PC-9 (cell line): ENCODE results near the gene DNAJB7. TPM values are rescaled to one million over a fixed set of nuclear protein-coding genes. Genes with fewer than 3 reads are reported as not detected.
A peak's percentile ranks its signal among the peaks of the same experiment; 100 is the strongest.

ENCODE experiments used
- BruUV-seq: library from RNA; stranded (reverse); fragments of 400-500 nt; replicated peaks from 2 replicates; lab custom pipeline; 2021; lab: Mats Ljungman, UMichigan
- CTCF ChIA-PET: fragments of 300-600 bp; sonication (Branson Sonifier 250); formaldehyde crosslinking; loops from one replicate; lab custom pipeline; 2022; ENCODE audit warnings: antibody characterized with exemption; lab: Charles Lee
- POLR2A ChIA-PET: fragments of 300-600 bp; sonication (Branson Sonifier 250); formaldehyde crosslinking; loops from one replicate; lab custom pipeline; 2022; ENCODE audit warnings: antibody characterized with exemption; ENCODE audit not compliant: unreplicated experiment; lab: Charles Lee
- DNase-seq, 2 experiments: peaks; one replicate each; pipeline versions ENCODE4 v3.0.0 to v3.0.0-alpha.2; 2015 to 2022; ENCODE audit warnings: mixed read lengths in 1 of 2
- H2AFZ ChIP-seq: fragments of 200-600 bp; sonication (generic); 2 replicates; pipeline ENCODE4 v1.8.1; 2017; ENCODE audit warnings: antibody characterized with exemption
- H3F3A ChIP-seq: fragments of 200-600 bp; sonication (generic); 2 replicates; pipeline ENCODE4 v1.8.1; 2017; ENCODE audit warnings: antibody characterized with exemption, mild to moderate bottlenecking, low read depth; ENCODE audit not compliant: insufficient read depth
- H3K27ac ChIP-seq: fragments of 200-600 bp; sonication (generic); 2 replicates; pipeline ENCODE4 v1.6.1; 2016; ENCODE audit warnings: mixed run types
- H3K27me3 ChIP-seq: fragments of 200-600 bp; sonication (generic); 2 replicates; pipeline ENCODE4 v1.6.1; 2016; ENCODE audit warnings: low read depth, mixed run types; ENCODE audit not compliant: insufficient read depth
- H3K36me3 ChIP-seq: fragments of 200-600 bp; sonication (generic); 2 replicates; pipeline ENCODE4 v1.6.1; 2016; ENCODE audit warnings: low read depth, mixed run types
- H3K4me1 ChIP-seq: fragments of 200-600 bp; sonication (generic); replicated peaks from 2 replicates; pipeline ENCODE4 v1.6.1; 2016; ENCODE audit warnings: mixed run types; ENCODE audit not compliant: insufficient read depth
- H3K4me2 ChIP-seq: fragments of 200-600 bp; sonication (generic); 2 replicates; pipeline ENCODE4 v1.6.1; 2017; ENCODE audit warnings: mixed run types
- H3K4me3 ChIP-seq: fragments of 200-600 bp; sonication (generic); 2 replicates; pipeline ENCODE4 v1.6.1; 2016; ENCODE audit warnings: mixed run types
- H3K79me2 ChIP-seq: fragments of 200-600 bp; sonication (generic); 2 replicates; pipeline ENCODE4 v1.6.1; 2017; ENCODE audit warnings: low read depth, mixed run types
- H3K9me2 ChIP-seq: fragments of 200-600 bp; sonication (generic); 2 replicates; pipeline ENCODE4 v1.8.1; 2017; ENCODE audit warnings: mild to moderate bottlenecking; ENCODE audit not compliant: insufficient read depth
- H3K9me3 ChIP-seq: fragments of 200-600 bp; sonication (generic); 2 replicates; pipeline ENCODE4 v1.8.1; 2016; ENCODE audit warnings: low read depth; ENCODE audit not compliant: insufficient read depth
- H4K20me1 ChIP-seq: fragments of 200-600 bp; sonication (generic); 2 replicates; pipeline ENCODE4 v1.8.1; 2017; ENCODE audit not compliant: insufficient read depth
- EZH2 ChIP-seq: fragments of 200-600 bp; sonication (generic); IDR thresholded peaks from 2 replicates; pipeline ENCODE4 v1.8.0; 2017; ENCODE audit warnings: antibody characterized with exemption, low read depth
- intact Hi-C: fragments of 100-400 bp; cut with micrococcal nuclease; formaldehyde crosslinking; loops from one replicate; pipeline ENCODE4 v1.10.0; 2022; ENCODE audit not compliant: unreplicated experiment
- total RNA-seq: library from RNA; stranded (reverse); gene quantifications from 2 replicates; pipeline ENCODE4 v1.2.3, GENCODE V29; 2021
- TF ChIP-seq, protein P1 (sequence below): fragments of 200-600 bp; sonication (generic); conservative IDR thresholded peaks from 2 replicates; pipeline ENCODE4 v1.6.1; 2017; ENCODE audit warnings: mixed run types, antibody characterized with exemption, mild to moderate bottlenecking, moderate library complexity

The DNAJB7 gene
- total RNA-seq, 1 experiment from 2014 or later = not detected

DNA sequence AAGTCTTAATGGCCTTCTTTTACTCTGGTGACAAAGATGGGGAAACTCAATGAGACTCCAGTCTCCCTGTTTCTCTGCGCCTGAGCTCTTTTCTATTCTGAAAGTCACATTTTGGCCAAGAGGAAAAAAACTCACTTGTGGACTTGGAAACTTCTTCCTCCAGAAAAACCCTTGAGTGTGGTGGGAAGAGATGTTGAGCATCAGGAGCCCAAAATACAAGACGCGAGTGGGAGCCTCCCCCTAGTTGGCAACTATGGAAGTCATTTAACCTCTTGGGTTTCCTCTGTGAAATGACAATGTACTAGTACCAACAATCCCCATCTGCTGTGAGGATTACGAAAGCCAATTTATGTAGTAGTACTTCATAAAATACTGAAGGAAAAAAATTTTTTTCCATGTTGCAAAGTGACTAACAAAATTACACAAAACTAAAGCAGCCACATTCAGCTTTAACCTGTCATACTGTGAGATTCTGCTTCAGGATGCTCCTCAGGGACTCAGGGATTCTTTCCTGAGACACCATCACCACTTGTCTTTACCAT, 42.2 kb downstream of the DNAJB7 start:
- POLR2A ChIA-PET = interaction anchor here (0.7 kb wide), 1 partner anchor 10 kb away, joined by 5 read pairs; no protein-coding TSS in a partner anchor

DNA sequence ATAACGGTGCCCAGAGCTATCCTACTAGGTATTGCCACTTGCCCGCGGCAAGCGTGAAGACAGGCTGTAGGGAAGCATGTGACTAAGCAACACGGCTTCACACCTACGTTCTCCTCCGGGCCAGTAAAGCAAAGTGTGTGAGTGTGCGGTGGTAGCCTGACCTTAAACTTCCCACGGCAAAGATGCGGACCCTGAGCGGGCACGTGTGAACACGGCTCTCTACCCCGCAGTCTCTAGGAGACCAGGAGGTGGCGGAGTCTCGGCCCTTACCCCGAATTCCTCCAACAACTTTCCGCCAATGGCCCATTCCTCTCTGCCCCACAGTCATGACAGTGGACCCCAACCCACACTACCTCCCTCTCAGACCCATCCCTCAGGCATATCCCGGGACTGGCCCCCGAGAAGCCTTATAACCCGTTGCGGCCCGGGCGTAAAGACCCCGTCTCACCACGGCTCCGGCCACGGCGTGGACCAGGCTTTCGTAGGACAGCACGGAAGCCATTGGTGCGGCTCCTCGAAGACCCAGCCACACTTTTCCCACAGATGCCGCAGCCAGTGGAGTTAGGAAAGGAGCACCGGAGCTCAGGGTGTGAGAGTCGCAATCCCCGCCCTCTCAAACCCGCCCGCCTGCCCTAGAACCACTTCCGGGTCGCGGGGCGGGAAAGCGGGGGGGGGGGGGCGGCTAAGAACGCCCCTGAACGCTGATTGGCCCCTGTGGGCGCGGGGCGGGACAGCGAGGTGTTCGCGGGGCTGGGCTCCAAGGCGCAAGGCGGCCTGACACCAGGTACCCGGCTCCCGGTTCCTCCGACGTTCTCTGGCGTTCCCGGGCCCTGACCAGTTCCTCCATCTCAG, 42.9 kb downstream of the DNAJB7 start, which contains the start of gene SLC25A17:
TSS of gene SLC25A17 (minus strand) at position 600 of the 852 bp plus-strand sequence. CDS start at position 502, 98 bp downstream.
- ChIA-PET CTCF (interaction anchor here (0.6 kb wide), 1 partner anchor 84 kb away, joined by 5 read pairs; no protein-coding TSS in a partner anchor), POLR2A (interaction anchor here (0.6 to 0.7 kb wide), 2 partner anchors 9 to 10 kb away, joined by 5 to 7 read pairs; no protein-coding TSS in a partner anchor)
- H3K36me3 ChIP-seq = 0 out of 2 replicates have a peak, but pooled peaks cover 13% of the 10 kb centered on the region
- peaks cover 20% of the 10 kb centered on the region for H3K4me1 ChIP-seq
- no TSS peak for BruUV-seq
- peak; percentile 78 to 85 for DNase-seq
- intact Hi-C loops = loop anchor here (1.0 to 2.0 kb wide), 2 partner anchors 136 to 167 kb away; no protein-coding TSS in a partner anchor
- H4K20me1 ChIP-seq = 0 out of 2 replicates have a peak, but pooled peaks cover 5% of the 10 kb centered on the region
- H3K4me2 ChIP-seq = peak within 1 kb of the TSS; percentile 73
- peaks cover 36% of the 10 kb centered on the region for H3F3A ChIP-seq
- peak within 1 kb of the TSS; percentile 100 for H2AFZ ChIP-seq
- no peaks in the 10 kb centered on the region for H3K9me2 ChIP-seq
- peak within 1 kb of the TSS; percentile 98 for H3K4me3 ChIP-seq
- peaks cover 47% of the 10 kb centered on the region for H3K79me2 ChIP-seq
- H3K27ac ChIP-seq = peak within 1 kb of the TSS; percentile 45
- H3K27me3 ChIP-seq = no peaks in the 10 kb centered on the region
- no peaks in the 10 kb centered on the region for H3K9me3 ChIP-seq
- TF ChIP-seq EZH2 = no peak
- TF ChIP-seq, protein P1, sequence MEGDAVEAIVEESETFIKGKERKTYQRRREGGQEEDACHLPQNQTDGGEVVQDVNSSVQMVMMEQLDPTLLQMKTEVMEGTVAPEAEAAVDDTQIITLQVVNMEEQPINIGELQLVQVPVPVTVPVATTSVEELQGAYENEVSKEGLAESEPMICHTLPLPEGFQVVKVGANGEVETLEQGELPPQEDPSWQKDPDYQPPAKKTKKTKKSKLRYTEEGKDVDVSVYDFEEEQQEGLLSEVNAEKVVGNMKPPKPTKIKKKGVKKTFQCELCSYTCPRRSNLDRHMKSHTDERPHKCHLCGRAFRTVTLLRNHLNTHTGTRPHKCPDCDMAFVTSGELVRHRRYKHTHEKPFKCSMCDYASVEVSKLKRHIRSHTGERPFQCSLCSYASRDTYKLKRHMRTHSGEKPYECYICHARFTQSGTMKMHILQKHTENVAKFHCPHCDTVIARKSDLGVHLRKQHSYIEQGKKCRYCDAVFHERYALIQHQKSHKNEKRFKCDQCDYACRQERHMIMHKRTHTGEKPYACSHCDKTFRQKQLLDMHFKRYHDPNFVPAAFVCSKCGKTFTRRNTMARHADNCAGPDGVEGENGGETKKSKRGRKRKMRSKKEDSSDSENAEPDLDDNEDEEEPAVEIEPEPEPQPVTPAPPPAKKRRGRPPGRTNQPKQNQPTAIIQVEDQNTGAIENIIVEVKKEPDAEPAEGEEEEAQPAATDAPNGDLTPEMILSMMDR = peak; percentile 42; the same call in 1 of the 2 replicates

More for the DNA sequence above, 42.2 kb downstream of the DNAJB7 start:
- H3K4me2 ChIP-seq = peak overlapping the region; percentile 73
- peak overlapping the region; percentile 98 for H3K4me3 ChIP-seq
- H3K79me2 ChIP-seq = peaks cover 42% of the 10 kb centered on the region
- no peaks in the 10 kb centered on the region for H3K9me2 ChIP-seq
- peaks cover 20% of the 10 kb centered on the region for H3K4me1 ChIP-seq
- no peak for DNase-seq
- H3F3A ChIP-seq = peaks cover 43% of the 10 kb centered on the region
- intact Hi-C loops = loop anchor here (1.0 to 2.0 kb wide), 2 partner anchors 137 to 167 kb away; no protein-coding TSS in a partner anchor
- H4K20me1 ChIP-seq = no peaks in the 10 kb centered on the region
- peak overlapping the region; percentile 24 for H3K27ac ChIP-seq
- H2AFZ ChIP-seq = peak overlapping the region; percentile 72
- H3K36me3 ChIP-seq = 0 out of 2 replicates have a peak, but pooled peaks cover 18% of the 10 kb centered on the region
- H3K9me3 ChIP-seq = no peaks in the 10 kb centered on the region
- CTCF ChIA-PET = no interaction called here
- no peak for TF ChIP-seq EZH2
- TF ChIP-seq, protein P1 = no peak
- BruUV-seq = TSS peak; percentile 99
- no peaks in the 10 kb centered on the region for H3K27me3 ChIP-seq

DNA sequence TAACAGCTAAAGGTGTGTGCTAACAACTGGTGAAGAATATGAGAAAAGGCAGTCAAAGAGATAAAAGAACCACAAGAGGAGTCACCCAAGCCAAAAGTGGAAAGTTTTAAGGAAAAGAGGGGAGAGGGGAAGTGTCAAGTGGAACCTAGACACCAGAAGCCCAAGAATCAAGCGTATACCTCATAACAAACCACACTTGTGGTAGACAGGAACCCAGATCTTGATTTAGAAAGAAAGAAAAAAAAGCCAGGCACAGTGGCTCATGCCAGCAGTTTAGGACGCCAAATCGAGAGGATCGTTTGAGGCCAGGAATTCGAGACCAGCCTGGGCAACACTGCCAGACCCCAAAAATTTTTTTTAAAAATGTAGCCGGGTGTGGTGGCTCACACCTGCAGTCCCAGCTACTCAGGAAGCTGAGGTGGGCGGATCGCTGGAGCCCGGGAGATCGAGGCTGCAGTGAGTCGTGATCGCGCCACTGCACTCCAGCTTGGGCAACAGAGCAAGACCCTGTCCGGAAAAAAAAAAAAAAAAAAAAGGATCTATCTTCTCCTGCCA, 43.6 kb downstream of the DNAJB7 start:
- Histone ChIP-seq H2AFZ (peak overlapping the region; percentile 100), H3K4me3 (peak overlapping the region; percentile 98), H3K4me2 (peak overlapping the region; percentile 73), H3K9me3 (no peaks in the 10 kb centered on the region), H3K27me3 (no peaks in the 10 kb centered on the region), H3F3A (peaks cover 29% of the 10 kb centered on the region), H4K20me1 (0 out of 2 replicates have a peak, but pooled peaks cover 7% of the 10 kb centered on the region), H3K4me1 (peaks cover 20% of the 10 kb centered on the region), H3K79me2 (peaks cover 54% of the 10 kb centered on the region), H3K27ac (peak overlapping the region; percentile 45; the same call in 1 of the 2 replicates), H3K36me3 (0 out of 2 replicates have a peak, but pooled peaks cover 9% of the 10 kb centered on the region), H3K9me2 (no peaks in the 10 kb centered on the region)
- intact Hi-C loops = loop anchor here (2.0 kb wide), 1 partner anchor 135 kb away; no protein-coding TSS in a partner anchor
- no peak for TF ChIP-seq EZH2
- TF ChIP-seq, protein P1 = no peak
- BruUV-seq = TSS peak; percentile 48
- ChIA-PET POLR2A (no interaction called here), CTCF (interaction anchor here (0.6 kb wide), 1 partner anchor 84 kb away, joined by 5 read pairs; no protein-coding TSS in a partner anchor)
- DNase-seq = no peak
